HepG2 (cell line): ENCODE data around the gene IL21R. TPM values are rescaled to one million over a fixed set of nuclear protein-coding genes. Genes with fewer than 3 reads are reported as not detected.

Source experiments
- CBX1 ChIP-seq: IDR thresholded peaks from one replicate; pipeline ENCODE4 v1.6.1; 2016; ENCODE audit warnings: antibody characterized with exemption, low read depth
- FOXK1 ChIP-seq: sonication (generic); formaldehyde crosslinking; IDR thresholded peaks from 2 replicates; pipeline ENCODE4 v1.4.0; 2020; ENCODE audit warnings: low read depth, missing genetic modification reagents, borderline replicate concordance
- HNF1A ChIP-seq, 2 experiments: sonication (generic) in 1 of 2; formaldehyde crosslinking in 1 of 2; IDR thresholded peaks; 2 replicates each; pipeline versions ENCODE4 v1.4.0 to v1.6.1; 2016 to 2020; ENCODE audit warnings: borderline replicate concordance in 1 of 2, low read depth in 1 of 2, mild to moderate bottlenecking in 1 of 2, missing genetic modification reagents in 1 of 2
- HOXD1 ChIP-seq: sonication (generic); formaldehyde crosslinking; IDR thresholded peaks from 2 replicates; pipeline ENCODE4 v1.5.0; 2020; ENCODE audit warnings: missing genetic modification reagents
- KDM2A ChIP-seq: sonication (generic); formaldehyde crosslinking; IDR thresholded peaks from 2 replicates; pipeline ENCODE4 v1.4.0; 2020; ENCODE audit warnings: low read depth, missing genetic modification reagents, borderline replicate concordance
- MED1 ChIP-seq: sonication (generic); formaldehyde crosslinking; IDR thresholded peaks from 2 replicates; pipeline ENCODE4 v1.4.0; 2020; ENCODE audit warnings: missing genetic modification reagents
- POGZ ChIP-seq: sonication (generic); formaldehyde crosslinking; IDR thresholded peaks from 2 replicates; pipeline ENCODE4 v1.4.0; 2020; ENCODE audit warnings: mild to moderate bottlenecking, missing genetic modification reagents
- RBAK ChIP-seq: sonication (generic); formaldehyde crosslinking; IDR thresholded peaks from 2 replicates; pipeline ENCODE4 v1.5.1; 2020; ENCODE audit warnings: mild to moderate bottlenecking, missing genetic modification reagents
- RXRB ChIP-seq: IDR thresholded peaks from 2 replicates; pipeline ENCODE4 v1.6.1; 2016; ENCODE audit warnings: borderline replicate concordance, missing genetic modification reagents, missing compliant biosample characterization
- SALL1 ChIP-seq: sonication (generic); formaldehyde crosslinking; IDR thresholded peaks from 2 replicates; pipeline ENCODE4 v1.8.0; 2022; ENCODE audit warnings: mild to moderate bottlenecking, missing genetic modification reagents
- SSRP1 ChIP-seq: IDR thresholded peaks from 2 replicates; pipeline ENCODE4 v1.6.1; 2016; ENCODE audit warnings: control low read depth
- TARDBP ChIP-seq: sonication (generic); formaldehyde crosslinking; IDR thresholded peaks from 2 replicates; pipeline ENCODE4 v1.8.0; 2022; ENCODE audit warnings: mild to moderate bottlenecking, missing genetic modification reagents
- TEAD3 ChIP-seq: optimal IDR thresholded peaks from 2 replicates; pipeline ENCODE3; 2016; ENCODE audit warnings: borderline replicate concordance
- THRA ChIP-seq: sonication (generic); formaldehyde crosslinking; IDR thresholded peaks from 2 replicates; pipeline ENCODE4 v1.4.0; 2020; ENCODE audit warnings: missing genetic modification reagents, borderline replicate concordance
- ZBTB49 ChIP-seq: sonication (generic); formaldehyde crosslinking; IDR thresholded peaks from 2 replicates; pipeline ENCODE4 v1.4.0; 2020; ENCODE audit warnings: missing genetic modification reagents, borderline replicate concordance
- ZGPAT ChIP-seq: IDR thresholded peaks from 2 replicates; pipeline ENCODE4 v1.6.1; 2016; ENCODE audit warnings: mild to moderate bottlenecking
- ZNF614 ChIP-seq: IDR thresholded peaks from 2 replicates; pipeline ENCODE4 v1.6.1; 2018; ENCODE audit warnings: missing biosample characterization, missing genetic modification reagents, inconsistent platforms, borderline replicate concordance
- ZNF879 ChIP-seq: sonication (generic); formaldehyde crosslinking; IDR thresholded peaks from 2 replicates; pipeline ENCODE4 v1.8.1; 2023; ENCODE audit warnings: missing genetic modification reagents
- ZNF883 ChIP-seq: sonication (generic); formaldehyde crosslinking; IDR thresholded peaks from 2 replicates; pipeline ENCODE4 v1.5.1; 2020; ENCODE audit warnings: mild to moderate bottlenecking, missing genetic modification reagents; ENCODE audit errors: not compliant biosample characterization
- ZNF891 ChIP-seq: sonication (generic); formaldehyde crosslinking; IDR thresholded peaks from 2 replicates; pipeline ENCODE4 v1.5.0; 2020; ENCODE audit warnings: mild to moderate bottlenecking, missing genetic modification reagents
- polyA plus RNA-seq, 8 experiments: library from polyadenylated mRNA; depleted of rRNA in 3 of 8; stranded (reverse) in 7 of 8; unstranded in 1 of 8; fragments of >200 nt; fragmentation: Illumina TruSeq in 4 of 8; extraction: Trizol in 4 of 8; gene quantifications; 2 replicates each; pipeline versions ENCODE4 v1.2.1 to v1.2.3, GENCODE V29; 2011 to 2016; ENCODE audit warnings: low read depth in 4 of 8, missing spikeins in 1 of 8, mixed read lengths in 1 of 8; ENCODE audit not compliant: insufficient read depth in 1 of 8
- total RNA-seq, 5 experiments: library from RNA; depleted of rRNA; stranded (reverse); fragments of >200 nt; fragmentation: Illumina TruSeq; extraction: Trizol; gene quantifications; 2 replicates each; pipeline ENCODE4 v1.2.3, GENCODE V29; 2016; ENCODE audit warnings: low read depth in 1 of 5

IL21R gene
- total and polyA plus RNA-seq, 2 of the 13 experiments (the other 11 are each of a cell fraction or from before 2014, with no cell fraction given): 0.49 to 0.64 TPM

- TF ChIP-seq ZGPAT (CRISPR knock-in tag) (0 out of 2 replicates have a peak, but pooled peaks have one; percentile 25), THRA (CRISPR knock-in tag) (no peak), HOXD1 (no peak), POGZ (CRISPR knock-in tag) (peak; percentile 74), CBX1 (peak; percentile 40), RBAK (CRISPR knock-in tag) (no peak), KDM2A (CRISPR knock-in tag) (peak; percentile 69), HNF1A (IDR thresholded peaks at IDR 0.05; ENCODE audit: low read depth) (no peak), HNF1A (CRISPR knock-in tag; IDR thresholded peaks at IDR 0.05; ENCODE audit: borderline replicate concordance) (no peak), ZNF883 (CRISPR knock-in tag) (peak; percentile 55), FOXK1 (peak; percentile 52; the same call in 1 of the 2 replicates), TEAD3 (CRISPR knock-in tag) (peak; percentile 40), MED1 (CRISPR knock-in tag) (0 out of 2 replicates have a peak, but pooled peaks have one; percentile 18), SSRP1 (CRISPR knock-in tag) (0 out of 2 replicates have a peak, but pooled peaks have one; percentile 60), ZNF879 (no peak), TARDBP (CRISPR knock-in tag) (peak; percentile 62; the same call in 1 of the 2 replicates), RXRB (CRISPR knock-in tag) (no peak), ZNF614 (CRISPR knock-in tag) (0 out of 2 replicates have a peak, but pooled peaks have one; percentile 31), SALL1 (CRISPR knock-in tag) (peak; percentile 61), ZNF891 (CRISPR knock-in tag) (peak; percentile 60; the same call in 1 of the 2 replicates), ZBTB49 (no peak)
These were observed 27.1 kb upstream of the IL21R start (continued) for GRCh38 chr16:27374804-27375425.
